HG02981 (cell line): Measurements from ENCODE around the gene UBE3B.

Experiments used
- ATAC-seq: cut with Tn5 transposase; IDR thresholded peaks from one replicate; pipeline ENCODE4 v1.9.1; 2021; ENCODE audit warnings: mild to moderate bottlenecking, moderate library complexity; ENCODE audit not compliant: unreplicated experiment

The UBE3B gene

DNA sequence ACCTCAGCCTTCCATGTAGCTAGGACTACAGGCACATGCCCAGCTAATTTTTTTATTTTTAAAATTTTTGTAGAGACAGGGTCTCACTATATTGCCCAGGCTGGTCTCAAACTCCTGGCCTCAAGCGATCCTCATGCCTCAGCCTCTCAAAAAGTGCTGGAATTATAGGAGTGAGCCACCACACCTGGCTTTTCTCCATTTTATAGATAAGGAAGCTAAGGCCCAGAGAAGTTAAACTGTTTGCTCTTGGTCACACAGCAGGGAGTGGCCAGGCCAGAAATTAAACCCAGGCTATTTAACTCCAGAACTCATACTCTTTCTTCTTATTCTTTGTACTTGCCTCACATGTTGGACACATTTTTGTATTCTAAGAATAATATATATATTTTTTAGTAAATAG is 16.5 kb downstream of the UBE3B start:
- no peak for ATAC-seq

- ATAC-seq: no peak
Measured at GRCh38 chr12:109494348-109494881, 17.0 kb downstream of the UBE3B start.

DNA sequence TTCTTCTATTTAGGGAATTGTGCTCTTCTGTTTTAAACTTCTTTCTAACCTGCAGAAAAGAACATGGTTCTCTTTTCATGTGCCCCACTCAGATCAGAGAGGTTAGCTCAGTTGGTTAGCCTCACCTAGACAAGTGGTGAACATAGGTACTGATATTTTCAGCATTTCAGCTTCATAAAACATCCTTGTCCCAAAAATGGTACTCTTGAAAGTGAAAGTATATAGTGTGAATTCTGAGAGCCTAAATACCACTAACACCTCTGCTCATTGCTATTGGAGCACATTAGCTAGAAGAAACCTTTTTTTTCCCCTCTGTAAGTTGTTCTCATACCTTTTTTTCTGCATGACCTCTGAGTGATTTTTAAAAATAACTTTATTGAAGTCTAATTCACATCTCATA is 17.6 kb downstream of the UBE3B start:
- no peak for ATAC-seq

- no peak for ATAC-seq
Measured at GRCh38 chr12:109496306-109496705, 18.9 kb downstream of the UBE3B start.

- ATAC-seq: no peak
Measured at GRCh38 chr12:109497675-109498074, 20.2 kb downstream of the UBE3B start.

DNA sequence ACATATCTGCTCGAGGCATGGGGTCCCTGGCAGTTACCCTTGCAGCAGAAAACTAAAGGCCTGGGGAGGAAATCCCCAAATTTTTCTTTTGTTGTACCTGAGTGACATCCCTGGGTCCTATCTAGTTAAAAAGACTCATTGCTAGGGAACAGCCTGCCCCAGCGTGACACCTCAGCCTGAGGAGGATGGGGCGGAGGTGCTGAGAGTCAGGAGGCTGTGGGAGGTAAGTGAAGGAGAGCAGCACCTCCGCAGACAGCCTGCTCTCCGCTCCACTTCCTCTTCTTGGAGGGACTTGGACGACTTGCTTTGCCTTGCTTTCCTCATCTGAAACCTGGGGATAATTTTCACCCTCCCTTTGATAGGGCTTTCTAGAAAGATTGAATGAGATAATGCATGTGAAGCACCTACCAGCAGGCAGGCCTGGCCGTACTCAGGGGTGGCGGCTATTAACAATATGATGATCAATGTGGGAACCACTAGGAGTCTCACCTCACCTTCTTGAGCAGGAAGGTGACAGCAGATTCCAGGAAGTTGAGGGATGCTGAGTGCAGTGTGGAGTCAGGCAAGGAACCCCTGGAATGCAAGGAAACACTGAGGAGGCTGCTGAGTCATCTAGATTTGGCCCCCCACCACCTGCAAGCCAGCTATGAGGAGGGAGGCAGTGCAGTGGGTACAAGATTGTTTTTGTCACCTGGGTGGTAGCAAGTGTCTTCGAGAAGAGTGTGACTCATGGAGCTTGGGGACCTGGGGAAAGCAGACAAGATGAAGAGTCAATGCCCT is 23.2 kb downstream of the UBE3B start:
- ATAC-seq: no peak

- no peak for ATAC-seq
Measured at GRCh38 chr12:109501299-109501698, 23.9 kb downstream of the UBE3B start.

DNA sequence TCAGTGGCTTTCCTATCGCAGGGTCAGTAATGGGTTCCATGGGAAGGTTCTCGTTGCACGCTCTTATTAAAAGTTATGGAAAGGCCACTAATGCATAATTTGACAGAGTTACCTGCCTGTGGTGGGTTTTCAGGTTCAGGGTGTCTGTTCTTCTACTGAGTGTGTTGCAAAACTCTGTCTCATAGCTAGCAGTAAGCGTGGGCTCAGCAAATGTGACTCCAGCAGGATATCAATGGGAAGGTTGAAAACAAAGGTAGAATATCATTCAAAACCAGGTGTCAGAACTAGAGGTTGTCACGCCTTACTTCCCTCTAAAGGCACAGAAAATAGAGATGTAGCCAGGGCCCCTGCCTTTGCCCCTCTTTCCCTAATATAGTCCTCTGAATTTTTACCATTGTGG is 24.9 kb downstream of the UBE3B start:
- no peak for ATAC-seq

GRCh38 chr12:109503611-109504010 is 26.2 kb downstream of the UBE3B start:
- no peak for ATAC-seq

DNA sequence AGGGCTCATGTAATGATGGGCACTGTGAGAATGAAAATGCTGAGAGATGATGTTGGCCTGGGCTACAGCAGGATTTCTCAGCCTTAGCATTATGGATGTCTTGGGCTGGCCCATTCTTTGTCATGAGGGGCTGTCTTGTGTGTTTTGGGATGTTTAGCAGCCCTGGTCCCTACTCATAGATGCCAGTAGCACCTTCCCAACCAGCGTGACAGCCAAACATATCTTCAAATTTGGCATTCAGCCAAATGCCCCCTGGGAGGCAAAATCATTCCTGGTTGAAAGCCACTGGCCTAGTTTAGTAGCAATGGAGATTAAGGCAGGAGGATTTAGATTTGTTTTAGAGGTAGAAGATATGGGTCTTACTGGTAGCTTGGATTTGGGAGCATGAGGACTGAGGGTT is 26.6 kb downstream of the UBE3B start:
- no peak for ATAC-seq

GRCh38 chr12:109510196-109510595 is 32.8 kb downstream of the UBE3B start:
- no peak for ATAC-seq

DNA sequence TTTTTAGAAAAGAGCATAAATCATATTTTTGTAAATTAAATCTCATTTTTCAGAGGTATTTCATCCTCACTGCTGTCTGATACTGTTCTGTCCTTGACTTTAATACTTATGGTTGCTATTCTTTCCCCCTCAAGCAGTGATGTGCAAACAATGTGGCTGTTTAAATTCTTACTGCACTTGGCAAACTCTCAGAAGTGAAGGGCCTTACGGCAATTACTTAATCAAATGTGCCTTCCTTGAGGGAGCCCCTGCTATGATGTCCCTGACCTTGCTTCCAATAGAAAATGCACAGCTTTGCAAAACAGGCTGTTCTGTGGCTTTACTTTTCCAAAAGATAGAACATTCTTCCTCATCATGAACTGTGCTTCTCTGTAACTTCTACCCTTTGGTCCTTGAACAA is 35.2 kb downstream of the UBE3B start:
- no peak for ATAC-seq

DNA sequence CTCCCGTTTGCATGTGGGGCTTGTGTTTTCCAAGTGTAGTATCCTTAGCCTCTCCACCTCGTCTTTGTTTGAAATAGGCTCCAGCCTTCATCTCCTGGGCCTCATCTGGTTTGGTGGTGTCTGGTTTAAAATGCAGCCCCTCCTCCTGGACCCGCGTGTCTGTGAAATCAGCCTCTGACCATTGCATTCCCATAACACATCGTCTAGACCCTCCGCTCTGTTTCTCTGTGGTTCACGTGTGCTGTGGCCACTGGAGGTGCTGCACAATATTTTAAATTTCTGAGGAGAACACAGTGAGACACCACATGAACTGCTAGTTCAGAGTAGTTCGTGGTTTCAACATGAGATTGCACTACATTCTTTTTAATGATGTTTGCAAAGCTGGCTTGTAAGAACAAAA is 35.6 kb downstream of the UBE3B start:
- ATAC-seq: no peak

GRCh38 chr12:109513977-109514376 is 36.5 kb downstream of the UBE3B start:
- ATAC-seq: no peak

DNA sequence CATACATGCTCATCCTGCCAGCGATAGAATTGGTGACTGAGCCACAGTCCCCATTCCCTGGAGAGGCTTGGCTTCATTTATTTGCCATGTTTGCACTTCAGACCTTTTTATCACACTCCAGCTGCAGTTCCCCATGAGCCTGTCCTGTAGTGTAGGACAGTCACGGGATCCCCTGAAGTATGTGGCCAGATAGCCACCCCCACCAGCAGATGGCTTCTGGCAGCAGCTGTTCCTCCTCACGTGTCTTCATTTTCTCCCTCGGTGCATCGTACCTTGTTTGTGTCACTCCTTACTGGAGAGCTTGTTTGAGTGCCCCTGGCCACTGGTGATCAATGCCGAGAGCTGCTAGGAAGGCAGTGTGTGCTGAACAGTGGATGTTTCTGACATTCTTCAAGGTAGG is 40.2 kb downstream of the UBE3B start:
- no peak for ATAC-seq

DNA sequence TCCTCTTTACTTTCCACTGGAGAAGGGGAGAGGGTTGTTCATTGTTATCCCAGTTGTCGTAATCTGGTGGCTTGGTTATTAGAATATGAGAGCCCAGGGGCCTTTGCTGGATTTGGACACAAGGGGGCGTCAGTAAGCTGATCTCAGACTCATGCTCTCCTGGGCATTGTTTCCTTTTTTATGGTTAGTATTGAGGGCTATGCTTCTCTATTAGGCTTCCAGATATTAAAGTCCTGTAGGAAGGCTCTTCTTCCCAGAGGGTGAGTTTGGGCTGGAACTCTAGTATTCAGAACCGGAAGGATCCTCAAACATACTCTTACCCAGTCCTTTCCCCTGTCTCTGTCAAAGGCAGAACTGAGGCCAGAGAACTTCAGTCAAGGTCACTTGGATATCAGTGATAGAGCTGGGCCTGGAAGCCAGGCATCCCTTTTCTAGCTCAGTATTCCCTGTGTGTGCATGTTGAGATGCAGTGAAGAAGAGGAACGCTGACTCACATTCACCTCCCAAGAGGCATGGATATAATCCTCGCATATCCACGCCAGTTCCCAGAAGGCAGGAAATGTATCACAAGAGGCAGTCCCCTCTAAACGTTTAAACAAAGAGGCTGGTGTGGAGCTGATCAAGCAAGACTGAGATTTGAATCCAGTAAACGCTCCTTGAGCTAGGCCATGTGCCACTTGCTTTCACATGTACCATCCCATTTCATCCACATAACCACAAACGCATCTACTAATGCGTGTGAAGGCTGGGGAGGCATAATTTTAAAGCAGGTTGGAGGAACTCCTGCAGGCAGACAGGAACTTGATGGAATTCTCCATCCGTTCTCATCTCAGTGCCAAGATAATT is 41.6 kb downstream of the UBE3B start:
- no peak for ATAC-seq

GRCh38 chr12:109519787-109520186 is 42.4 kb downstream of the UBE3B start:
- no peak for ATAC-seq

DNA sequence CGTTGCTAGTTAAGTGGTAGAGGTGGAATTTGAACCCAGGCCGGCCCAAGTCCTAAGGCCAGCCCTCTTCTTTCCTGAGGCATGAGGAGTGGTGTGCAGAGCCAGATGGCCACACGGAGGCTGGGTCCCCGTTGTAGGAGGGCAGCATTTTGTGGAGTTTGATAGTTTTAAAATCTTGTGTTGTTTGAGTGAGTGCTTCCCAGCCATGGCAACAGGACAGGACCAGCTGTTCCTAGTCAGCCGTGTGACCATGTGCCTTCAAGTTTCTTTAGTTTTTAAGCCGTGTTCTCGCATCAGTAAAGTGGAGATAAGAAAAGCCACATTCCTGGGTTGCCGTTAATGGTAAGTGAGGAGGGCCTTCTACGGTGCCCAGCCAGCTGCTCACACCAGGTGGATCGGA is 44.4 kb downstream of the UBE3B start:
- ATAC-seq: no peak

DNA sequence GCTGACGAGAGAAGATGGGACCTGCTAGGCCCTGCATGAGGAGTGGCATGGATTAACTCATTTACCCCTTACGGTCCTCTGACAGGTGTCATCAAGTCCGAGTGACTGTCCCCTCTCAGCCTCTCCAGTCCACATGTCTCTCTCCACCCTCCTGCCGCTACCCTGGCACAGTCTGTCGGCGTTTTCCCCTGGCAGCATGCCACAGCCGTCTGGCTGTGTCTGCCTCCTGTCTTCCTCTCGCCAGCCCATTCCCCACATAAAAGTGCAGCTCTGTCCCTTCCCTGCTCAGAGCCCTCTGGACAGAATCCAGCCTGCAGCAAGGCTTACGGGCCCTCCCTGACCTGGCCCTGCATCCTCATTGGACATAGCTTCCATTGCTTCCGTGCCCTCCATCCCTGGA is 45.6 kb downstream of the UBE3B start:
- ATAC-seq: no peak

DNA sequence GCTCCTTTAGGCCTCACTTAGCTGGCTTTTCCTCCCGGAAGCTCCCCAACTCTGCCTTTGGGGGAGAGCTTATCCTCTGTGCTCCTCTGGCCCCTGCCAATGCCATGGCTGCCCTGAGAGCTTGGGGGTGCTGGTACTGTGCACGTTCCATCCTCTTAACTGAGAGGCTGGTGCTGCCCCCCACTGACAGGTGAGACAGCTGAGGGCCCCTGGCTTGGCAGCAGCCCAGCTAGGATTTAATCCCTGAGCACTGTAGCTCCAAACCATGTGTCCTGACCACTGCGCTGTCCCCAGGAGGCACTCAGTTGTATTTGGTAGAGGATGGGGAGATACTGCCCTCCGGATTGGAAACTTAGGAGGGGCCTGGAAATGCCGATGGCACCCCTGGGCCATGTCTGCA is 46.1 kb downstream of the UBE3B start:
- no peak for ATAC-seq

DNA sequence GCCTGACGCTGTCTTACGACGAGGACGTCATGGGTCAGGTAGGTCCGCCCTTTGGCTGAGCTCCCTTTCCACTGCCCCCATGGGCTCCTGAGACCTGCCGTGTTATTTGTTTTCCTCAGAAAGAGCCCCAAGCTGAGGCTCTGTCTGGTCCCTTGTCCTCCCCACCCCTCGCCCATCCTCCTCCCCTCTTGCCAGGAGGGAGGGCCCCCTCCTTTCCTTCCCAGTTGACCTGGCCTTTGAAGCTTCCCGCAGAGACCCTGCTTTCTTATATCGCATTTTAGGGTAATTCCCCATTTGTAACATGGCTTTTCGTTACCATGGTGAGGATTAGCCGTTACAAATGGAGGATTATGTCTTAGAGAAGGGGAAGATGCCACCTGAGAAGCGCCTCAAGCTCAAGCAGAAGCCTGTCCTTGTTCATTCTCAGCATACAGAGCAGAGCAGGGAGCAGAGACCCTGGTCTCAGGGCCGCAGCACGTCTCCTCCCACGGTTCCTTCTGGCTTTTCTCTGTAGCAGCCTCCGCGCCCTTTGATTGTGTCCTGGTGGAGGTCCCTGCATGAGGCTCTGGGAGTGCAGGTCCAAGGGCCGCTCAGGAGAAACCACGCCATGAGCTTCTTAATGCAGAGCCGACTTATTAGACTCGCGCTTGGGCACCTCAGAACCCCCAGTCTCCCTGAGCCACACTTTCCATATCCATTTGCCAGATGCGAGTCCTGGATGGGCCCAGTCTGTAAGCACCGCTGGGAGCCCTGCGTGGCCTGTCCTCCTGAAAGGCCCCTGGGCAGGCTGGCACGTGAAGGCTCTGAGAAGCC is 47.2 kb downstream of the UBE3B start:
- ATAC-seq: no peak
